DOHH2 (cell line): ENCODE data around the gene SRGAP3.

Experiments used
- EZH2phosphoT487 ChIP-seq: fragments of 200-600 bp; sonication (generic); IDR thresholded peaks from 2 replicates; pipeline ENCODE4 v1.6.1; 2017; ENCODE audit warnings: borderline replicate concordance, mild to moderate bottlenecking, antibody characterized with exemption, low read length, moderate library complexity, mixed read lengths
- TF ChIP-seq, protein P1 (sequence below): fragments of 200-600 bp; sonication (generic); IDR thresholded peaks from one replicate; pipeline ENCODE4 v1.5.1; 2014; ENCODE audit warnings: antibody characterized with exemption, mild to moderate bottlenecking, low read depth, low read length; ENCODE audit not compliant: poor library complexity, severe bottlenecking

DNA sequence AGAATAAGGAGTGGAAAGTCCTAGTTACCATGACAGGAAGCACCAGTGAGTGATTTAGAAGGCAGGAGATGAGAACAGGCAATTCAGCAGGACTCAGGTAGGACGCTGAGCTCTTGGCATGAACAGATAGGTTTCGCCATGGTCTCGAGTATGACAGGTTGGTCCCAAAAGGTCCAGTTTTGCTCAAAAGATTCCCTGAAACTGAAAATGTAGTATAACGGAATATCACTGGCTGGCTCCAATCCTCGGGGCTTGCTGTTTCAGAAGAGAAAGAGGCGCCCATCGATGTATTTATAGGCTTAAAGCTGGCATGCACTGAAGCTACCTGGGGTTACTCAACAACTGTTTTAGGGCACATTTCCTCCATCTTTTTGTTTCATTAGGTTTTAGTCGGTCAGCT is 59.2 kb downstream of the SRGAP3 start:
- TF ChIP-seq, protein P1, sequence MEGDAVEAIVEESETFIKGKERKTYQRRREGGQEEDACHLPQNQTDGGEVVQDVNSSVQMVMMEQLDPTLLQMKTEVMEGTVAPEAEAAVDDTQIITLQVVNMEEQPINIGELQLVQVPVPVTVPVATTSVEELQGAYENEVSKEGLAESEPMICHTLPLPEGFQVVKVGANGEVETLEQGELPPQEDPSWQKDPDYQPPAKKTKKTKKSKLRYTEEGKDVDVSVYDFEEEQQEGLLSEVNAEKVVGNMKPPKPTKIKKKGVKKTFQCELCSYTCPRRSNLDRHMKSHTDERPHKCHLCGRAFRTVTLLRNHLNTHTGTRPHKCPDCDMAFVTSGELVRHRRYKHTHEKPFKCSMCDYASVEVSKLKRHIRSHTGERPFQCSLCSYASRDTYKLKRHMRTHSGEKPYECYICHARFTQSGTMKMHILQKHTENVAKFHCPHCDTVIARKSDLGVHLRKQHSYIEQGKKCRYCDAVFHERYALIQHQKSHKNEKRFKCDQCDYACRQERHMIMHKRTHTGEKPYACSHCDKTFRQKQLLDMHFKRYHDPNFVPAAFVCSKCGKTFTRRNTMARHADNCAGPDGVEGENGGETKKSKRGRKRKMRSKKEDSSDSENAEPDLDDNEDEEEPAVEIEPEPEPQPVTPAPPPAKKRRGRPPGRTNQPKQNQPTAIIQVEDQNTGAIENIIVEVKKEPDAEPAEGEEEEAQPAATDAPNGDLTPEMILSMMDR = no peak
- no peak for TF ChIP-seq EZH2phosphoT487
